HS-5 (cell line): ENCODE measurements around the gene ACTR3C.

Source experiments
- DNase-seq: peaks from one replicate; pipeline ENCODE4 v3.0.0-alpha.2; 2012; ENCODE audit warnings: low read depth

ACTR3C gene

DNA sequence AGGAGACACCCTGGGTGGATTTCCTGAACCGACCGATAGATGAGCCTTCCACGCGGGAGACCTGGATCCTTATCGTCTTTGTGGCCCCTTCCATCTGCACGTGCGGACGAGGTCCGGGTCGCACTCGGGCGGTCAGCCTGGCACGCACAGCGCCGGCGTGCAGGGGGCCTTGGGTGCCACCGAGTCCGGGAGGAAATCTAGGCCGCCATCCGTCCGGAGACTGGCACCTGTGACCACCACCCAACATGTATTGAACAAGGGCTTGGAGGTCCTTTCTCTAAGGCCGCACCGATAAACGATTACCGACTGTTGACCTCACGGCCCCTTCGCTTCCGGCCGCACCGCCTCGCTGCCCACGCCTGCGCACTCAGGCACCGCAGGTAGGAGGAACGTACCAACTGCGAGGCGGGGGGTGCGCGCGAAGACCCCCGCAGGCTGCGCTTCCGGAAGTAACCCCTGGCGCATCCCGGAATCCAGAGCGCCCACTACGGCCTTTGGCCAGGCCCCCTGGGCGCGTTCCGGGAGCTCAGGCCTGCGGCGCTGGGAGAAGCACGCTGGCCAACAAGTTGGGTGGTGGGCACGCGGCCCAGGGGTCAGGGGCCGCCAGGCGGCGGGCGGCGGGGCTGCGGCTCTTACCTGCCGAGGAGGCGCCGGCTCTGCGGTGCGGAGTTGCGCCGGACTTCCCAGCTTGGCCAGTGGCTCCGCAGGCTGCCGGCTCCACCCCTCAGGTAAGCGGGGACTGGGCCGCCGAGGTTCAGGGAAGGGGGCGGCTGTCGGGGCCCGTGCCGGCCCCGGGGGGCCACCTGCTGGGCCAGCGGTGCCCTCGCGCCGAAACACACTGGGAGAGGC, at the start of gene ACTR3C, which contains the start of gene LRRC61:
ACTR3C (minus strand) TSS at position 713 of the 849 bp plus-strand sequence. CDS start 28,249 bp downstream, outside the sequence.
LRRC61 (plus strand) TSS at position 523 of the 849 bp plus-strand sequence. CDS start 13,507 bp downstream, outside the sequence.
- no peak for DNase-seq

- no peak for DNase-seq
Observed at GRCh38 chr7:150372271-150373048, 49.1 kb upstream of the ACTR3C start.

DNA sequence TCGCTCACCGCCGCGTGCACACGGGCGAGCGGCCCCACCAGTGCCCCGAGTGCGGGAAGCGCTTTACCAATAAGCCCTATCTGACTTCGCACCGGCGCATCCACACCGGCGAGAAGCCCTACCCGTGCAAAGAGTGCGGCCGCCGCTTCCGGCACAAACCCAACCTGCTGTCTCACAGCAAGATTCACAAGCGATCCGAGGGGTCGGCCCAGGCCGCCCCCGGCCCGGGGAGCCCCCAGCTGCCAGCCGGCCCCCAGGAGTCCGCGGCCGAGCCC, 48.6 kb upstream of the ACTR3C start:
- no peak for DNase-seq

DNA sequence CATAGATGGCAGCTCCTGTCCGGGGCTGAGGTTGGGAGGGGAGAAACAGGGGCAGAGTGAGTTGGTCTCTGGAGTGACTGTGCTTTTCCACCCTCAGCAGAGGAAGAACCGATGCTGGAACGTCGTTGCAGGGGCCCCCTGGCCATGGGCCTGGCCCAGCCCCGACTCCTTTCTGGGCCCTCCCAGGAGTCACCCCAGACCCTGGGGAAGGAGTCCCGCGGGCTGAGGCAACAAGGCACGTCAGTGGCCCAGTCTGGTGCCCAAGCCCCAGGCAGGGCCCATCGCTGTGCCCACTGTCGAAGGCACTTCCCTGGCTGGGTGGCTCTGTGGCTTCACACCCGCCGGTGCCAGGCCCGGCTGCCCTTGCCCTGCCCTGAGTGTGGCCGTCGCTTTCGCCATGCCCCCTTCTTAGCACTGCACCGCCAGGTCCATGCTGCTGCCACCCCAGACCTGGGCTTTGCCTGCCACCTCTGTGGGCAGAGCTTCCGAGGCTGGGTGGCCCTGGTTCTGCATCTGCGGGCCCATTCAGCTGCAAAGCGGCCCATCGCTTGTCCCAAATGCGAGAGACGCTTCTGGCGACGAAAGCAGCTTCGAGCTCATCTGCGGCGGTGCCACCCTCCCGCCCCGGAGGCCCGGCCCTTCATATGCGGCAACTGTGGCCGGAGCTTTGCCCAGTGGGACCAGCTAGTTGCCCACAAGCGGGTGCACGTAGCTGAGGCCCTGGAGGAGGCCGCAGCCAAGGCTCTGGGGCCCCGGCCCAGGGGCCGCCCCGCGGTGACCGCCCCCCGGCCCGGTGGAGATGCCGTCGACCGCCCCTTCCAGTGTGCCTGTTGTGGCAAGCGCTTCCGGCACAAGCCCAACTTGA, 48.0 kb upstream of the ACTR3C start:
- DNase-seq, result no peak

DNA sequence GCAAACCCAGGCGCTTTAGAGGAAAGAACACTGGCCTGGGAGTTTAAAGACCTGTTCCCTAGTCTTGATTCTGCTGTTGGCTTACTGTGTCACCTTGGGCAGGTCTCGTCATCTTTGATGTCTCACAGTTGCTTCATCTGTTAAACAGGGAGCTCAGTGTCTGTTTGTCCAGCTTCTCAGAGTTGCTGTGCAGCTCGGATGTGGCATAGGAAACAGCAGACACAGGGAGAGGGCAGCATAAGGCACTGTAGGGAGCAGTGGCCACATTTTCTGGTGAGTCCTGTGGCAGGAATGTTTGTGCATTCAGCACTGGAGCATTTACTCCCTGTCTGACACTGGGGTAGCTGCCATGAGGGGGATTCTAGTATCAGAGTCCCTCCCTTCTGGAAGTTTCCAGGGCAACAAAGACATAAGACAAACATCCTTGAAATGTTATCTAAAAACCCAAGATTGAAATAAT, 47.3 kb upstream of the ACTR3C start:
- no peak for DNase-seq

DNA sequence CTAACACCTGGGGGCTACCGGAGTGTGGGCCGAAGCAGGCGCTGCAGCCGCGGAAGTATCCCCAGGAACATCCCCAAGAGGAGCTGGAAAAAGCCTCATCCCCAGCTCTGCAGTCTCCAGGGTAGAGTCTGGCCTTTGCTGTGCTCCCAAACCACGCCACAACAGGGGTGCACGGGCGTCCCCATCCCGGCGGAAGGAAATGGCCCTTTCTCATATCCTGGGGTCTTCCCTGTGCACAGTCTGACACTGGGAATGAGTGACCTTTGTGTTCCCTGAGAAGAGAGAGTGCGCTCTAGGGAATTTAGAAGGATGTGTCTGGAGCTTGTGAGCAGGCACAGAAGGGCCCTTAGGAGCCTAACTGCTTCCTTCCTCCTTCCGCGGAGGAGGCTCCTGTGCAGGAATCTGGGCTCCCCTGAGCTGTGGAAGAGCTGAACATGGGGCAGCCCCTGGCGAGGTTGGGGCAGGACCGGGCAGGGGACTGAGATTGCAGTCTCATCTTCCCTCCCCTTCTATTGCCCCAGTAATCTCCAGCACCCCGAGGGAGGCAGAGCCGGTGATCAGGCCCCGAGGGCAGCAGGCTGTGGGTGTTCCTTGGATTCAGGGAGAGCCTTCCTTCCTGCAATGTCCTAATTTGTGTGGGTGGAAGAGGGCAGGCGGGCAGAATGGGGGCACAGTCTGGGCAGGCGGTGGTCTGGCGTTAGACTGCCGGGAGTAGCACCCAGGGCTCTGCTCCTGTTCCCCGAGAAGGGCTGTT, 46.6 kb upstream of the ACTR3C start:
- no peak for DNase-seq

- no peak for DNase-seq
Observed at GRCh38 chr7:150368884-150369747, 45.8 kb upstream of the ACTR3C start.

DNA sequence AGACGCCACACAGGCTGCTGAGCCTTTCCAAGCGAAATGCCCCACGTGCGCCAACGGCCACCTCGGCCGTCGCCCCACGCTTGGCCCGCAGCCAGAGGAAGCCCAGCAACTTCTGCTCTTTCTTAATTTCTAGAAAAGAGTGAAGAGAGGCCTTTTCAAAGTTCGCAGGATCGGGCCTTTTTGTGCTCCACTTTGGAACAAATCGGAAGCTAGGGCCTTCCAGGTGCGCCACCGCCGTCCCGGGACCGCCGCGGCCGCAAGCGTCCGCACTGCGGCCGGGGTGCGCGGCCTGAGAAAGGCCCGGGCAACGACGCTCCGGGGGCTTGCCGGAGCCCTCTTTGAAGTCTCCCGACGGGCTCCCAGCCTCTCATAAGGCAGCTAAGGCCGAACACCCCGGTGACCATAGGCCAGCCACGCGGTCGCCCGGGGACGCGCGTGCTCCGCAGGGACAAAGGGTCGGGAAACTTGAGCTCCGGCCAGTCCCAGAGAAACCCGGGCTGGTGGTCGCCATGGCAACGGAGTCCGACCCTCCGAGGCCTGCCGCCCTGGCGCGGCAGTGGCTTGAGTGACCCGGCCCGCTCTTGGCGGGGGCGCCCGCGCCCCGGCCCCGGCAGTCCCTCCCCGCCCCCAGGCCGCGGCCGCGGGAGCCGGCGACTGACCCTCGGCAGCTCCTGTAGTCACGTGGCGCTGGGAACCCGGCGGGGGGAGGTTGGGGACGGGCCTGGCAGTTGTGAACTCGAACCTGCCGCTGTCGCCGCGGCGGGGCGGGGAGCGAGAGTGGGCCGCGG, 44.9 kb upstream of the ACTR3C start, which contains the start of gene REPIN1:
REPIN1 (plus strand) TSS at position 727 of the 788 bp plus-strand sequence. CDS start 890 bp downstream, outside the sequence.
- DNase-seq, result no peak

GRCh38 chr7:150367677-150368095, 44.3 kb upstream of the ACTR3C start:
- no peak for DNase-seq

- DNase-seq, result no peak
Observed at GRCh38 chr7:150365673-150366398, 42.5 kb upstream of the ACTR3C start.

GRCh38 chr7:150365194-150365593, 41.8 kb upstream of the ACTR3C start:
- DNase-seq, result no peak

- no peak for DNase-seq
Observed at GRCh38 chr7:150363872-150364271, 40.5 kb upstream of the ACTR3C start.

GRCh38 chr7:150363370-150363769, 40.0 kb upstream of the ACTR3C start:
- DNase-seq, result no peak

DNA sequence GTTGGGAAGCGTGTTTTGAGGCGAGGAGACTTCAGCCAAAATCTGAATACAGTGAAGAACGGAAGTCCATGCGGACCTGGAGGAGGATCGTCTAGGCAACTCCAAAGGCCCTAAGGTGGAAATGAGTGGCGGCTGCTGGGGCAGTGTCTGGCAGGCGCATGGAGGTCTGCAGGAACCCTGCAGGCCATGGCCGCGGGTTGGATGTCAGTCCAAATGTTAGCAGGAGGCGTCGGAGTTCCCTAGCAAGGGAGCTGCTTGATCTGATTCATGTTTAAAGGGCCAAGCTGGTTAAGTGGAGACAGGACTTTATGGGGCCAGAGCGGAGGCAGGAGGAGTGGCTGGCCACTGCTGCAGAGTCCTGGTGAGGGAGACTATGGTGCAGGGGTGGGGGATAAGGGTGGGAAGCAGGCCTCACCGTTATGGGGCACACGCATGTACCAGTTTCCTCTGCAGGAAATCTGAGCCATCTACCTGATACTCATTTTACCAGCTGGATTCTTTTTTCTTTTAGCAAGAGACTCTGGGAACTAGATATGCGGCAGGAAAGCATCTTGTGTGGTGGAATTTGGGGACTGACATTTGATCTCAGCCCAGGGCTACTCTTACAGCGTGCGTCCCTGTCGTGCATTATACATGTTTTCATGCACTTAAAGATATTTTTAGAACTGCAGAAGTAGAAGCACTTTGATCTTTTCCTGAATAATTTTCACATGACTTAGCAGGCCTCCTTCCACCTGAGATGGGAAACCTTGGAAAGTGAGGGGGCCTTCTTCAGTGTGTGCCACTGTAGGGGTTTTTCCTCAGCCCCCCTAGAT, 38.7 kb upstream of the ACTR3C start:
- no peak for DNase-seq

GRCh38 chr7:150361402-150361801, 38.1 kb upstream of the ACTR3C start:
- no peak for DNase-seq

DNA sequence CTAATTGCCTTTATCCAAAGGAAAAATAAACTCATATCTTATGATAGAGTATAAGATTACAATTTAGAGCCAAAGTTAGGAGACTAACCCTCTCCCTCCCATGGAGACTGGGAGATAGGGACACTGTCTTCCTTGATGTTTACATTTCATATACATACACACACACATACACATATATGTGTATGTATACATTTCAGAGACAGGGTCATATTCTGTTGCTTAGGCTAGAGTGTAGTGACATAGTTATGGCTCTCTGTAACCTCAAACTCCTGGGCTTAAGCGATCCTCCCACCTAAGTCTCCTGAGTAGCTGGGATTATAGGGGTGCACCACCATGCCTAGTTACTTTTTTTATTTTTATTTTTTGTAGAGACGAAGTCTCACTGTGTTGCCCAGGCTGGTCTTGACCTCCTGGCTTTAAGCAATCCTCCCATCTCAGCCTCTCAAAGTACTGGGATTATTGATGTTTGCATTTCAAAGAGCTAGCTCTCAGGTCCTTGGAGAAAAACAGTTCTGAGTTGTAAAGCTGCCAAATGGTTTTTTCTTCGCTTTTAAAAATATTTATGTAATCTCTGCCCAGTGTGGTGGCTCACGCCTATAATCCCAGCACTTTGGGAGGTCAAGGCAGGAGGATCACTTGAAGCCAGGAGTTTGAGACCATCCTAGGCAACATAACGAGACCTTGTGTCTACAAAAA, 37.2 kb upstream of the ACTR3C start:
- no peak for DNase-seq
